ENCODE measurements around the gene PTK7.

GRCh38 chr6:43163899-43164298 lies 87.8 kb downstream of the PTK7 start:
- TF ChIP-seq, protein P1, sequence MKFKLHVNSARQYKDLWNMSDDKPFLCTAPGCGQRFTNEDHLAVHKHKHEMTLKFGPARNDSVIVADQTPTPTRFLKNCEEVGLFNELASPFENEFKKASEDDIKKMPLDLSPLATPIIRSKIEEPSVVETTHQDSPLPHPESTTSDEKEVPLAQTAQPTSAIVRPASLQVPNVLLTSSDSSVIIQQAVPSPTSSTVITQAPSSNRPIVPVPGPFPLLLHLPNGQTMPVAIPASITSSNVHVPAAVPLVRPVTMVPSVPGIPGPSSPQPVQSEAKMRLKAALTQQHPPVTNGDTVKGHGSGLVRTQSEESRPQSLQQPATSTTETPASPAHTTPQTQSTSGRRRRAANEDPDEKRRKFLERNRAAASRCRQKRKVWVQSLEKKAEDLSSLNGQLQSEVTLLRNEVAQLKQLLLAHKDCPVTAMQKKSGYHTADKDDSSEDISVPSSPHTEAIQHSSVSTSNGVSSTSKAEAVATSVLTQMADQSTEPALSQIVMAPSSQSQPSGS (CRISPR knock-in tag; IDR thresholded peaks at IDR 0.05; ENCODE audit: borderline replicate concordance, low read depth), result no peak
- TF ChIP-seq, protein P2, sequence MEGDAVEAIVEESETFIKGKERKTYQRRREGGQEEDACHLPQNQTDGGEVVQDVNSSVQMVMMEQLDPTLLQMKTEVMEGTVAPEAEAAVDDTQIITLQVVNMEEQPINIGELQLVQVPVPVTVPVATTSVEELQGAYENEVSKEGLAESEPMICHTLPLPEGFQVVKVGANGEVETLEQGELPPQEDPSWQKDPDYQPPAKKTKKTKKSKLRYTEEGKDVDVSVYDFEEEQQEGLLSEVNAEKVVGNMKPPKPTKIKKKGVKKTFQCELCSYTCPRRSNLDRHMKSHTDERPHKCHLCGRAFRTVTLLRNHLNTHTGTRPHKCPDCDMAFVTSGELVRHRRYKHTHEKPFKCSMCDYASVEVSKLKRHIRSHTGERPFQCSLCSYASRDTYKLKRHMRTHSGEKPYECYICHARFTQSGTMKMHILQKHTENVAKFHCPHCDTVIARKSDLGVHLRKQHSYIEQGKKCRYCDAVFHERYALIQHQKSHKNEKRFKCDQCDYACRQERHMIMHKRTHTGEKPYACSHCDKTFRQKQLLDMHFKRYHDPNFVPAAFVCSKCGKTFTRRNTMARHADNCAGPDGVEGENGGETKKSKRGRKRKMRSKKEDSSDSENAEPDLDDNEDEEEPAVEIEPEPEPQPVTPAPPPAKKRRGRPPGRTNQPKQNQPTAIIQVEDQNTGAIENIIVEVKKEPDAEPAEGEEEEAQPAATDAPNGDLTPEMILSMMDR (IDR thresholded peaks at IDR 0.05), result no peak
- TF ChIP-seq ZNF671 (CRISPR knock-in tag; IDR thresholded peaks at IDR 0.05), result no peak
- no peak for TF ChIP-seq ESRRA (CRISPR knock-in tag; IDR thresholded peaks at IDR 0.05; ENCODE audit: borderline replicate concordance)
- TF ChIP-seq TCF7 (CRISPR knock-in tag; IDR thresholded peaks at IDR 0.05; ENCODE audit: low read depth), result no peak
- TF ChIP-seq FOXK1 (CRISPR knock-in tag; IDR thresholded peaks at IDR 0.05), result no peak
- TF ChIP-seq CREB1 (CRISPR knock-in tag; IDR thresholded peaks at IDR 0.05), result no peak
- no peak for TF ChIP-seq ATF1 (CRISPR knock-in tag; IDR thresholded peaks at IDR 0.05)
- no peak for TF ChIP-seq ZNF121 (CRISPR knock-in tag; IDR thresholded peaks at IDR 0.05)
- TF ChIP-seq, protein P3, sequence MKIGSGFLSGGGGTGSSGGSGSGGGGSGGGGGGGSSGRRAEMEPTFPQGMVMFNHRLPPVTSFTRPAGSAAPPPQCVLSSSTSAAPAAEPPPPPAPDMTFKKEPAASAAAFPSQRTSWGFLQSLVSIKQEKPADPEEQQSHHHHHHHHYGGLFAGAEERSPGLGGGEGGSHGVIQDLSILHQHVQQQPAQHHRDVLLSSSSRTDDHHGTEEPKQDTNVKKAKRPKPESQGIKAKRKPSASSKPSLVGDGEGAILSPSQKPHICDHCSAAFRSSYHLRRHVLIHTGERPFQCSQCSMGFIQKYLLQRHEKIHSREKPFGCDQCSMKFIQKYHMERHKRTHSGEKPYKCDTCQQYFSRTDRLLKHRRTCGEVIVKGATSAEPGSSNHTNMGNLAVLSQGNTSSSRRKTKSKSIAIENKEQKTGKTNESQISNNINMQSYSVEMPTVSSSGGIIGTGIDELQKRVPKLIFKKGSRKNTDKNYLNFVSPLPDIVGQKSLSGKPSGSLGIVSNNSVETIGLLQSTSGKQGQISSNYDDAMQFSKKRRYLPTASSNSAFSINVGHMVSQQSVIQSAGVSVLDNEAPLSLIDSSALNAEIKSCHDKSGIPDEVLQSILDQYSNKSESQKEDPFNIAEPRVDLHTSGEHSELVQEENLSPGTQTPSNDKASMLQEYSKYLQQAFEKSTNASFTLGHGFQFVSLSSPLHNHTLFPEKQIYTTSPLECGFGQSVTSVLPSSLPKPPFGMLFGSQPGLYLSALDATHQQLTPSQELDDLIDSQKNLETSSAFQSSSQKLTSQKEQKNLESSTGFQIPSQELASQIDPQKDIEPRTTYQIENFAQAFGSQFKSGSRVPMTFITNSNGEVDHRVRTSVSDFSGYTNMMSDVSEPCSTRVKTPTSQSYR (CRISPR knock-in tag; IDR thresholded peaks at IDR 0.05), result no peak

All from WTC11 (cell line).